Measurements from ENCODE around the gene PXDN.

DNA sequence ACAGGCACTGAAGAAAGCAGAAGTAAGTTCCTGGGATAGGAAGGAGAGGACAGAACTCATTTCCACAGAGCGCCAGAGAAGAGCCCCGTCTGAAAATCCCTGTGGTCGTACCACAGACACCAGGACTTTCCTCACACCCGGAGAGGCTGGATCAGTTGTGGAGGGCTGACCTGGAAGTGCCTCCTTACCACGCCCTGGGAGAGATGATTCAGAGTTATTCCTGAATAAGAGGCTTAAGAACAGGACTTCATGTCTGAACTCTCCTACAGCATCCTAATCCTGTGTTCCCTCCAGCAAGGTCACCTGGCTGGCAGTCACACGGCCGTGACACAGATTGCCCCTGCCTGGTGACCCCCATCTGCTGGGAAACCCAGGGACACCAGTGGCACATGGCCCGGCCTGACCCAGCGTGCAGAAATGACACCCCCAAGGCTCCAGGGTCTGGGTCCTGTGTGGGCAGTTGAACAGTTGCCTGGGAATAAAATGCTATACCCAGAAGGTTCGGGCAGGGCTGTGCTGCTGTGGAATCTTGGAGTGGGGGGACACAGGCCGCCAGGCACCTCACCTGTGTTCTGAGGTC, 105.9 kb downstream of the PXDN start:
- TF ChIP-seq CTCF (IDR thresholded peaks at IDR 0.05) (no peak), EP300 (IDR thresholded peaks at IDR 0.05) (no peak), POLR2A (IDR thresholded peaks at IDR 0.05) (no peak)
